Mesodermal cell (in vitro differentiated cells): ENCODE data around the gene SHMT1.
"Not testable (repeated sequence)": the region's sequence is repeated elsewhere in the genome, so short reads cannot be mapped to it uniquely, and the experiment has no call there.

Experiments
- H3K27ac ChIP-seq: 2 replicates; pipeline ENCODE4 v1.7.0; 2013; ENCODE audit warnings: mild to moderate bottlenecking, low read depth, low read length, moderate library complexity; ENCODE audit not compliant: severe bottlenecking
- H3K36me3 ChIP-seq: 2 replicates; pipeline ENCODE4 v1.7.1; 2013; ENCODE audit warnings: mild to moderate bottlenecking, low read length, moderate library complexity; ENCODE audit not compliant: control insufficient read depth, insufficient read depth
- H3K4me1 ChIP-seq: one replicate; pipeline ENCODE4 v1.7.1; 2013; ENCODE audit warnings: mild to moderate bottlenecking, low read length; ENCODE audit not compliant: insufficient read depth, control insufficient read depth, poor library complexity, severe bottlenecking
- H3K4me3 ChIP-seq: 2 replicates; pipeline ENCODE4 v1.7.0; 2013; ENCODE audit warnings: low read length, control low read depth, mild to moderate bottlenecking; ENCODE audit not compliant: insufficient read depth, poor library complexity, severe bottlenecking; ENCODE audit errors: extremely low read depth
- H3K9me3 ChIP-seq: 2 replicates; pipeline ENCODE4 v1.7.1; 2013; ENCODE audit warnings: mild to moderate bottlenecking, low read length, moderate library complexity; ENCODE audit not compliant: control insufficient read depth
- WGBS, 2 experiments: methylation state at CpG; one replicate each; pipeline ENCODE4 v1.1.5; 2013; ENCODE audit warnings: missing lambda C conversion rate in 2 of 2; ENCODE audit not compliant: insufficient coverage in 2 of 2; 5-methylcytosine and 5-hydroxymethylcytosine counted together

The SHMT1 gene

GRCh38 chr17:18315961-18316360 is 47.4 kb downstream of the SHMT1 start:
- H3K27ac ChIP-seq, result no peak overlapping the region
- WGBS, 2 experiments, result 78 to 79% methylated on average over 9 to 10 of the region's 11 CpGs
- peaks cover 31% of the 10 kb centered on the region for H3K4me1 ChIP-seq
- H3K36me3 ChIP-seq, result peaks cover 54% of the 10 kb centered on the region
- no peaks in the 10 kb centered on the region for H3K9me3 ChIP-seq
- peak overlapping the region; percentile 84 for H3K4me3 ChIP-seq

DNA sequence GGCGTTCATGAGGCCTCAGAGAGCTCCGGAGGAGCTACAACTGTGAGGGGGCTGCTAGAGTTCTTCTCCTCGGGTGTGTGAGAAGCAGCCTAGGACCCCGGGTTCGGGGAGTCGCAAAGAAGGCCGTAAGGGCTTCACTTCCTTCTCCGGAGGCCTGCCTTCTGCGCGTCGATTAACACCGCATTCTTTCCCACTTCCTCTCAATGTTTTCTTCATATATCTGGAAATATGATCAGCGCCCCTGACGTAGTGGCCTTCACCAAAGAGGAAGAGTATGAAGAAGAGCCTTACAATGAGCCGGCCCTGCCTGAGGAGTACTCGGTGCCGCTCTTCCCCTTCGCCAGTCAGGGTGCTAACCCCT is 47.8 kb downstream of the SHMT1 start:
- peaks cover 31% of the 10 kb centered on the region for H3K4me1 ChIP-seq
- no peaks in the 10 kb centered on the region for H3K9me3 ChIP-seq
- WGBS, 2 experiments, result 18 to 19% methylated on average over 14 to 15 of the region's 18 CpGs
- H3K4me3 ChIP-seq, result peak overlapping the region; percentile 84
- H3K27ac ChIP-seq, result peak overlapping the region; percentile 96
- peaks cover 55% of the 10 kb centered on the region for H3K36me3 ChIP-seq

DNA sequence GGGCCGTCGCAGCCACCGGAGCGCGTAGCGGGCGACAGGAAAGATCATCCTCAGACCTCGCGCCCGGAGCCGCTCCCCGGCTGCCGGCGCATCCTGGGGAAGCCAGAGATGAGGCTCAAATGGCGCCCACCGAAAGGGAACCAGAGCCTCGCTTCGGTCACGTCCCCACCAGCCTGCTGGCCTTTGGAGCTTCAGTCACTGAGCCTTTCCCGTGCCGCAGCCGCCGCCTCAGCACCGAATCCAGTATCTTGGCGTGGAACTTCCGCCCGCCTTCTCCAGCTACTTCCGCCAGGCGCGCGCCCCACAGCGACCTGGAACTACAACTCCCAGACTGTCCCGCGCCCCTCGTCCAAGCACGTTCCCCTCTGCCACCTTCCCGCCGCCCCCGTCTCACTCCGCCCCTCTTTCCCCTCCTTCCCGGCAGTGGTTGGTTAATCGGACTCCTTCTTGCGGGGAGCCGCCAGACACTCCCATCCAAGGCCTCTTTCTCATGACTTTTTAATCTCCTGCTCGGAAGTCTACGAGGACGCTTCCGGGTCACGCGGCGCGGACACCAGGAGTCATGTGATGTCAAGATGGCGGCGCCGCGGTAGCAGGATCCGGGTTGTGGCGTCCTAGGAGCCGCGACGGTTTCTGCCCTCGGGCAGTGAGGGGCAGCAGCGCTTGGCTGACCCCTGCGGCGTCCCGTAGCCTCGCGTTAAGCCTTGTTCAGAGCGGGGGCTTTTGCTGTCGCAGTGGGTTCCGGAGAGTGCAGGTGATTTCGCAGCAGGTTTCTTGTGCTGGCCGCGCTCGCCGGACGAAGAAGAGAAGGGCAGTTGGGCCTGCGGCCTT is 48.4 kb downstream of the SHMT1 start, which contains the start of the genes SMCR8 and TOP3A:
Gene SMCR8, plus strand, starts transcription at position 563 of the 831 bp plus-strand sequence. CDS start 497 bp downstream, outside the sequence.
Gene TOP3A, minus strand, starts transcription at position 264 of the 831 bp plus-strand sequence. Its CDS starts 216 bp downstream, at position 48.
- Histone ChIP-seq H3K4me3 (peak within 1 kb of the TSS; percentile 84), H3K4me1 (peaks cover 31% of the 10 kb centered on the region), H3K27ac (peak within 1 kb of the TSS; percentile 96), H3K36me3 (peaks cover 57% of the 10 kb centered on the region), H3K9me3 (no peaks in the 10 kb centered on the region)
- 0% methylated on average over 73 of the region's 78 CpGs for WGBS, 2 experiments

DNA sequence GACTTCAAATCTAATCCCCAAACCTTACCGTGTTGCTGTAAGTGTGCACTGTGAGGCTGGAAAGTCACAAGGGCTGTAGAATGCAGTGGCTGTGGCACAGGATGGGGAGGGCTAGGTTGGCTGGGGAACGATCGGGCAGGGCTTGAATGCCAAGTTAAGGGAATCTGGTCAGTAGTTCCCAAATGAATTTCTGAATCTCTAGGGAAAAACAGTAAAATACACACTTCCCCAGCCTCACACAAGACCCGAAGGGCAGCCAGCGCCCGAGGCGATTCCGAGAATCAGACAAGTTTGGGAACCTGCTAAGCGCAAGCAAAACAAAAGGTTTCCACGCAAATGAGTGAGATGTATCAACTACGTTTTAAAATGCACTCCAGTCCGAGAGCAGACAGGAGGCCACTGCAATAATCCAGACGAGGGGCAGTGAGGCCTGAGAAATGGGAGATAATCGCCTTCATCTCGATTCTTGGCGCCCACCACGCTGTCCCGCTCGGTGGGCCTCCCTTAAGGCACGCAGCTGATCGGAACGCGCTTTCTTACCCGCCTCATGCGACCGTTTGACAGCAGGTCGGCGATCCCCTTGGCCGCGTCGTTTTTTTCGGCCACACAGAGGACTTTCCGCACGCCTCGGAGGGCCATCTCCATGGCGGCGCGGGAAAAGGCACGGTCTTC is 49.2 kb downstream of the SHMT1 start:
- peaks cover 31% of the 10 kb centered on the region for H3K4me1 ChIP-seq
- H3K9me3 ChIP-seq, result no peaks in the 10 kb centered on the region
- H3K36me3 ChIP-seq, result peaks cover 64% of the 10 kb centered on the region
- peak overlapping the region; percentile 84 for H3K4me3 ChIP-seq
- WGBS, 2 experiments, result 0 to 1% methylated on average over 37 to 39 of the region's 39 CpGs
- H3K27ac ChIP-seq, result peak overlapping the region; percentile 96

DNA sequence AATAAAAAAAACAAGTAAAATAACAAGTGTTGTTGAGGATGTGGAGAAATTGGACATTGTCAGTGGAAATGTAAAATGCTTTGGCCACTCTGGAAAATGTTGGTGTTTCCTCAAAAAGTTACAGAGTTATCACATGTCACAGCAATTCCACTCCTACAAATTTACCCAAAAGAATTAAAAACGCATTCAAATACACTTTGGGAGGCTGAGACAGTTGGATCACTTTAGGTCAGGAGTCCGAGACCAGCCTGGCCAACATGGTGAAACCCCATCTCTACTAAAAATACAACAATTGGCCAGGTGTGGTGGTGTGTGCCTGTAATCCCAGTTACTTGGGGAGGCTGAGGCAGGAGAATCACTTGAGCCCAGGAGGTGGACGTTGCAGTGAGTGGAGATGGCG is 54.1 kb downstream of the SHMT1 start:
- Histone ChIP-seq H3K9me3 (no peaks in the 10 kb centered on the region), H3K27ac (no peak overlapping the region), H3K4me3 (no peak overlapping the region), H3K36me3 (peaks cover 83% of the 10 kb centered on the region), H3K4me1 (peaks cover 12% of the 10 kb centered on the region)
- 83 to 100% methylated on average over 1 of the region's 4 CpGs for WGBS, 2 experiments

DNA sequence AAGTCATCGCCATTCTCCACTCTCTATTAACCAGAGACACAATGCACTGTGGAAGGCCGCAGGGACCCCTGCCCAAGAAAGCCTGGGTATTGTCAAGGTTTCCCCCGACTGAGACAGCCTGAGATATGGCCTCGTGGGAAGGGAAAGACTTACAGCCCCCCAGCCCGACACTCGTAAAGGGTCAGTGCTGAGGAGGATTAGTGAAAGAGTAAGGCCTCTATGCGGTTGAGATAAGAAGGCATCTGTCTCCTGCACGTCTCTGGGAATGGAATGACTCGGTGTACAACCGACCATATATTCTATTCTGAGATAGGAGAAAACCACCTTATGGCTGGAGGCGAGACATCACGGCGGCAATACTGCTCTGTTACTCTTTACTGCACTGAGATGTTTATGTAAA is 60.1 kb downstream of the SHMT1 start:
- H3K4me3 ChIP-seq, H3K9me3 ChIP-seq, H3K4me1 ChIP-seq: not testable (repeated sequence)
- Histone ChIP-seq H3K27ac (peak overlapping the region; percentile 88), H3K36me3 (peaks cover 77% of the 10 kb centered on the region)
- 86 to 91% methylated on average over 6 to 9 of the region's 13 CpGs for WGBS, 2 experiments

- WGBS, 2 experiments, result 97 to 100% methylated on average over 6 to 8 of the region's 8 CpGs
- H3K36me3 ChIP-seq, result peaks cover 64% of the 10 kb centered on the region
- no peak overlapping the region for H3K4me3 ChIP-seq
- H3K27ac ChIP-seq, result peak overlapping the region; percentile 31
- H3K4me1 ChIP-seq, result peaks cover 6% of the 10 kb centered on the region
- no peaks in the 10 kb centered on the region for H3K9me3 ChIP-seq
Measured at GRCh38 chr17:18300725-18301480, 62.4 kb downstream of the SHMT1 start.

- not testable (repeated sequence) for H3K4me1 ChIP-seq, H3K4me3 ChIP-seq, H3K9me3 ChIP-seq, H3K27ac ChIP-seq
- WGBS, 2 experiments, result 92 to 100% methylated on average over 1 to 15 of the region's 30 CpGs
- peaks cover 78% of the 10 kb centered on the region for H3K36me3 ChIP-seq
Measured at GRCh38 chr17:18298061-18298460, 65.3 kb downstream of the SHMT1 start.

DNA sequence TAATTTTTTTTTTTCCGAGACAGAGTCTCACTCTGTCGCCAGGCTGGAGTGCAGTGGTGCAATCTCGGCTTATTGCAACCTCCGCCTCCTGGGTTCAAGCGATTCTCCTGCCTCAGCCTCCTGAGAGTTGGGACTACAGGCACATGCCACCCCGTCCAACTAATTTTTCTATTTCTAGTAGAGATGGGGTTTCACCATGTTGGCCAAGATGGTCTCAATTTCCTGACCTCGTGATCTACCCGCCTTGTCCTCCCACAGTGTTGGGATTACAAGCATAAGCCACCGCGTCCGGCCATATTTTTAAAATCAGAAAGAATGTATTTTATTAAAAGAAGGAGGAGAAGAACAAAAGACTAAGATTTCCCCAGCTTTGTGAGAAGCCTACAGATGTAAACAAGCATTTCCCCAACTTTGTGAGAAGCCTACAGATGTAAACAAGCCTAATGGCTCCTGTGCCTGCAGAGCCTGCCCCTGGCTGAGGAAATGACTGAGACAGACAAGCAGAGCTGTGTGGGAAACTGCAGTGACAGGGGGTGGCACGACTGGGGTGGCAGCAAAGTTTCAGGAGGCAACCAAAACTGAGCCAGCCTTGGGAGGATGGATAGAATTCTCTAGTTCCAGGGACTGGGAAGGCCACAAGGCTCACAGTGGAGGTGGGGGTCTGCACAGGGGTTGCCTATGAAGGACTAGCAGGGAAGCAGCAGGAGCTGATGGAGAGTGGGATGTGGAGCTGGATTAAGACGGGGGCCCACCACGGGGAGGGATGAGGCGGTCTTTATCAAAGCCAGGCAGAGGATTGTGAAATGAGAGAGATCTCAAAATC is 71.4 kb downstream of the SHMT1 start:
- Histone ChIP-seq H3K27ac (no peak overlapping the region), H3K36me3 (peaks cover 95% of the 10 kb centered on the region), H3K9me3 (no peaks in the 10 kb centered on the region)

GRCh38 chr17:18285296-18285695 is 78.1 kb downstream of the SHMT1 start:
- H3K27ac ChIP-seq, result no peak overlapping the region
- WGBS, 2 experiments, result 95 to 98% methylated on average over 10 to 11 of the region's 11 CpGs
- no peaks in the 10 kb centered on the region for H3K4me1 ChIP-seq
- H3K36me3 ChIP-seq, result peaks cover 97% of the 10 kb centered on the region
- no peaks in the 10 kb centered on the region for H3K9me3 ChIP-seq
- no peak overlapping the region for H3K4me3 ChIP-seq

More for the DNA sequence above, 71.4 kb downstream of the SHMT1 start:
- H3K4me3 ChIP-seq, result no peak overlapping the region
- peaks cover 4% of the 10 kb centered on the region for H3K4me1 ChIP-seq
- 93 to 97% methylated on average over 9 to 13 of the region's 15 CpGs for WGBS, 2 experiments
